ENCODE data around the gene ELANE. TPM values are rescaled to one million over a fixed set of nuclear protein-coding genes. Genes with fewer than 3 reads are reported as not detected.

ELANE gene
- total and polyA plus RNA-seq, 9 of the 15 experiments (the other 6 are each of a cell fraction or from before 2014, with no cell fraction given), result not detected

DNA sequence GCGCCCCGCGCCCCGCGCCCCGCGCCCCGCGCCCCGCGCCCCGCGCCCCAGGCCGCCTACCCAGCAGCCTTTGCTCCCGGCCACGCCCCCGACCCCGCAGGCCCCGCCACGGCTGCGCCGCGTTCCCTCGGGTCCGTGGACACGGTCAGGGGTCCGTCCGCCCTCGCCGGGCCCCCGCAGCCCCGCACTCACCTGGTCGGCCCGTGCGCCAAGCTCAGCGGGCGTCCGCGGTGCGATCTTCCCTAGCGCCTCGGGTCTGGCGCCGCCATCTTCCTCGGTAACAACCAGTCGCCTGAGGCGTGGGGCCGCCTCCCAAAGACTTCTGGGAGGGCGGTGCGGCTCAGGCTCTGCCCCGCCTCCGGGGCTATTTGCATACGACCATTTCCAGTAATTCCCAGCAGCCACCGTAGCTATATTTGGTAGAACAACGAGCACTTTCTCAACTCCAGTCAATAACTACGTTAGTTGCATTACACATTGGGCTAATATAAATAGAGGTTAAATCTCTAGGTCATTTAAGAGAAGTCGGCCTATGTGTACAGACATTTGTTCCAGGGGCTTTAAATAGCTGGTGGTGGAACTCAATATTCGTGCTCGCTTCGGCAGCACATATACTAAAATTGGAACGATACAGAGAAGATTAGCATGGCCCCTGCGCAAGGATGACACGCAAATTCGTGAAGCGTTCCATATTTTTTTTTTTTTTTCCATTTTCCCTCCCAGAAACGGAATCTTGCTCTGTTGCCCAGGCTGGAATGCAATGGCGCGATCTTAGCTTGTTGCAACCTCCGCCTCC lies 41.0 kb downstream of the ELANE start, which contains the start of the genes MED16 and RNU6-9 (continued):
- TF ChIP-seq, protein P1, sequence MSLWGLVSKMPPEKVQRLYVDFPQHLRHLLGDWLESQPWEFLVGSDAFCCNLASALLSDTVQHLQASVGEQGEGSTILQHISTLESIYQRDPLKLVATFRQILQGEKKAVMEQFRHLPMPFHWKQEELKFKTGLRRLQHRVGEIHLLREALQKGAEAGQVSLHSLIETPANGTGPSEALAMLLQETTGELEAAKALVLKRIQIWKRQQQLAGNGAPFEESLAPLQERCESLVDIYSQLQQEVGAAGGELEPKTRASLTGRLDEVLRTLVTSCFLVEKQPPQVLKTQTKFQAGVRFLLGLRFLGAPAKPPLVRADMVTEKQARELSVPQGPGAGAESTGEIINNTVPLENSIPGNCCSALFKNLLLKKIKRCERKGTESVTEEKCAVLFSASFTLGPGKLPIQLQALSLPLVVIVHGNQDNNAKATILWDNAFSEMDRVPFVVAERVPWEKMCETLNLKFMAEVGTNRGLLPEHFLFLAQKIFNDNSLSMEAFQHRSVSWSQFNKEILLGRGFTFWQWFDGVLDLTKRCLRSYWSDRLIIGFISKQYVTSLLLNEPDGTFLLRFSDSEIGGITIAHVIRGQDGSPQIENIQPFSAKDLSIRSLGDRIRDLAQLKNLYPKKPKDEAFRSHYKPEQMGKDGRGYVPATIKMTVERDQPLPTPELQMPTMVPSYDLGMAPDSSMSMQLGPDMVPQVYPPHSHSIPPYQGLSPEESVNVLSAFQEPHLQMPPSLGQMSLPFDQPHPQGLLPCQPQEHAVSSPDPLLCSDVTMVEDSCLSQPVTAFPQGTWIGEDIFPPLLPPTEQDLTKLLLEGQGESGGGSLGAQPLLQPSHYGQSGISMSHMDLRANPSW (CRISPR knock-in tag; IDR thresholded peaks at IDR 0.05), result no peak
- TF ChIP-seq, protein P2, sequence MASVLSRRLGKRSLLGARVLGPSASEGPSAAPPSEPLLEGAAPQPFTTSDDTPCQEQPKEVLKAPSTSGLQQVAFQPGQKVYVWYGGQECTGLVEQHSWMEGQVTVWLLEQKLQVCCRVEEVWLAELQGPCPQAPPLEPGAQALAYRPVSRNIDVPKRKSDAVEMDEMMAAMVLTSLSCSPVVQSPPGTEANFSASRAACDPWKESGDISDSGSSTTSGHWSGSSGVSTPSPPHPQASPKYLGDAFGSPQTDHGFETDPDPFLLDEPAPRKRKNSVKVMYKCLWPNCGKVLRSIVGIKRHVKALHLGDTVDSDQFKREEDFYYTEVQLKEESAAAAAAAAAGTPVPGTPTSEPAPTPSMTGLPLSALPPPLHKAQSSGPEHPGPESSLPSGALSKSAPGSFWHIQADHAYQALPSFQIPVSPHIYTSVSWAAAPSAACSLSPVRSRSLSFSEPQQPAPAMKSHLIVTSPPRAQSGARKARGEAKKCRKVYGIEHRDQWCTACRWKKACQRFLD (CRISPR knock-in tag; IDR thresholded peaks at IDR 0.05), result no peak
- TF ChIP-seq, protein P3, sequence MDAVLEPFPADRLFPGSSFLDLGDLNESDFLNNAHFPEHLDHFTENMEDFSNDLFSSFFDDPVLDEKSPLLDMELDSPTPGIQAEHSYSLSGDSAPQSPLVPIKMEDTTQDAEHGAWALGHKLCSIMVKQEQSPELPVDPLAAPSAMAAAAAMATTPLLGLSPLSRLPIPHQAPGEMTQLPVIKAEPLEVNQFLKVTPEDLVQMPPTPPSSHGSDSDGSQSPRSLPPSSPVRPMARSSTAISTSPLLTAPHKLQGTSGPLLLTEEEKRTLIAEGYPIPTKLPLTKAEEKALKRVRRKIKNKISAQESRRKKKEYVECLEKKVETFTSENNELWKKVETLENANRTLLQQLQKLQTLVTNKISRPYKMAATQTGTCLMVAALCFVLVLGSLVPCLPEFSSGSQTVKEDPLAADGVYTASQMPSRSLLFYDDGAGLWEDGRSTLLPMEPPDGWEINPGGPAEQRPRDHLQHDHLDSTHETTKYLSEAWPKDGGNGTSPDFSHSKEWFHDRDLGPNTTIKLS (IDR thresholded peaks at IDR 0.05; ENCODE audit: borderline replicate concordance, low read depth), result peak; percentile 54; the same call in 1 of the 2 replicates
- TF ChIP-seq ZNF133 (CRISPR knock-in tag; IDR thresholded peaks at IDR 0.05) (no peak), ZNF561 (CRISPR knock-in tag; conservative IDR thresholded peaks at IDR 0.05) (no peak), YY1 (IDR thresholded peaks at IDR 0.05; ENCODE audit: borderline replicate concordance in 1 of 3, control insufficient read depth in 1 of 3, extremely low read depth in 1 of 3, insufficient read depth in 3 of 3, insufficient read length in 1 of 3, insufficient replicate concordance in 2 of 3, low read depth in 1 of 3, low read length in 2 of 3) (peak; percentile 66 to 96 (median 93)), RBM39 (optimal IDR thresholded peaks at IDR 0.05; ENCODE audit: low read depth, low read length) (no peak), ZFP1 (CRISPR knock-in tag; IDR thresholded peaks at IDR 0.05) (no peak), MEF2A (IDR thresholded peaks at IDR 0.05; ENCODE audit: control insufficient read depth, low read depth, low read length) (no peak), CBX5 (IDR thresholded peaks at IDR 0.05; ENCODE audit: borderline replicate concordance, low read depth) (no peak), POLR2G (IDR thresholded peaks at IDR 0.05; ENCODE audit: low read depth, low read length) (peak; percentile 95), CC2D1A (IDR thresholded peaks at IDR 0.05) (no peak), NFE2L1 (tag; IDR thresholded peaks at IDR 0.05; ENCODE audit: borderline replicate concordance, low read depth) (no peak), CCAR2 (IDR thresholded peaks at IDR 0.05; ENCODE audit: low read depth, low read length) (no peak), MED1 (CRISPR knock-in tag; IDR thresholded peaks at IDR 0.05; ENCODE audit: borderline replicate concordance) (no peak), SOX6 (IDR thresholded peaks at IDR 0.05) (0 out of 2 replicates have a peak, but pooled peaks have one; percentile 51)
- TF ChIP-seq, protein P4, sequence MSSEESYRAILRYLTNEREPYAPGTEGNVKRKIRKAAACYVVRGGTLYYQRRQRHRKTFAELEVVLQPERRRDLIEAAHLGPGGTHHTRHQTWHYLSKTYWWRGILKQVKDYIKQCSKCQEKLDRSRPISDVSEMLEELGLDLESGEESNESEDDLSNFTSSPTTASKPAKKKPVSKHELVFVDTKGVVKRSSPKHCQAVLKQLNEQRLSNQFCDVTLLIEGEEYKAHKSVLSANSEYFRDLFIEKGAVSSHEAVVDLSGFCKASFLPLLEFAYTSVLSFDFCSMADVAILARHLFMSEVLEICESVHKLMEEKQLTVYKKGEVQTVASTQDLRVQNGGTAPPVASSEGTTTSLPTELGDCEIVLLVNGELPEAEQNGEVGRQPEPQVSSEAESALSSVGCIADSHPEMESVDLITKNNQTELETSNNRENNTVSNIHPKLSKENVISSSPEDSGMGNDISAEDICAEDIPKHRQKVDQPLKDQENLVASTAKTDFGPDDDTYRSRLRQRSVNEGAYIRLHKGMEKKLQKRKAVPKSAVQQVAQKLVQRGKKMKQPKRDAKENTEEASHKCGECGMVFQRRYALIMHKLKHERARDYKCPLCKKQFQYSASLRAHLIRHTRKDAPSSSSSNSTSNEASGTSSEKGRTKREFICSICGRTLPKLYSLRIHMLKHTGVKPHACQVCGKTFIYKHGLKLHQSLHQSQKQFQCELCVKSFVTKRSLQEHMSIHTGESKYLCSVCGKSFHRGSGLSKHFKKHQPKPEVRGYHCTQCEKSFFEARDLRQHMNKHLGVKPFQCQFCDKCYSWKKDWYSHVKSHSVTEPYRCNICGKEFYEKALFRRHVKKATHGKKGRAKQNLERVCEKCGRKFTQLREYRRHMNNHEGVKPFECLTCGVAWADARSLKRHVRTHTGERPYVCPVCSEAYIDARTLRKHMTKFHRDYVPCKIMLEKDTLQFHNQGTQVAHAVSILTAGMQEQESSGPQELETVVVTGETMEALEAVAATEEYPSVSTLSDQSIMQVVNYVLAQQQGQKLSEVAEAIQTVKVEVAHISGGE (CRISPR knock-in tag; IDR thresholded peaks at IDR 0.05), result no peak; a peak in 1 of 6 replicates
